Measurements from ENCODE around the gene PLCB2.
A peak's percentile ranks its signal among the peaks of the same experiment; 100 is the strongest.

The PLCB2 gene

GRCh38 chr15:40337597-40337996 is 29.9 kb upstream of the PLCB2 start:
- Histone ChIP-seq H3K27ac (ENCODE audit: extremely low read depth, low read depth, low read length) (no peak overlapping the region), H3K4me1 (ENCODE audit: control insufficient read depth, insufficient read depth, low read length) (peaks cover 10% of the 10 kb centered on the region), H3K9me3 (ENCODE audit: control insufficient read depth, insufficient read depth, low read depth, low read length) (no peaks in the 10 kb centered on the region), H3K4me3 (ENCODE audit: low read depth, low read length) (no peak overlapping the region), H3K36me3 (ENCODE audit: control insufficient read depth in 2 of 2, insufficient read depth in 1 of 2, low read length in 2 of 2) (no peaks in the 10 kb centered on the region)
- ChIA-PET POLR2A (interaction anchor here (1.1 to 1.7 kb wide), 3 partner anchors 9 to 14 kb away, joined by 3 to 4 read pairs (median 3); no protein-coding TSS in a partner anchor), CTCF (interaction anchor here (1.0 to 7.1 kb wide), 14 partner anchors 9 to 305 kb away, joined by 3 to 82 read pairs (median 6); partner anchors contain the start of genes INAFM2 and PLCB2)
- TF ChIP-seq ZNF37A (tag by site-specific recombination; IDR thresholded peaks at IDR 0.05) (no peak), ZEB2 (tag by site-specific recombination; IDR thresholded peaks at IDR 0.05) (no peak), SP7 (tag by site-specific recombination; IDR thresholded peaks at IDR 0.05) (no peak), ZNF221 (tag by site-specific recombination; IDR thresholded peaks at IDR 0.05; ENCODE audit: borderline replicate concordance) (no peak), GLI4 (tag by site-specific recombination; IDR thresholded peaks at IDR 0.05) (no peak), ZNF248 (tag by site-specific recombination; IDR thresholded peaks at IDR 0.05) (no peak), ZNF335 (tag by site-specific recombination; conservative IDR thresholded peaks at IDR 0.05) (no peak), MZF1 (tag by site-specific recombination; IDR thresholded peaks at IDR 0.05; ENCODE audit: borderline replicate concordance) (no peak), ZNF211 (tag by site-specific recombination; IDR thresholded peaks at IDR 0.05; ENCODE audit: low read depth) (no peak), ZNF558 (tag by site-specific recombination; IDR thresholded peaks at IDR 0.05) (no peak), KLF1 (tag by site-specific recombination; IDR thresholded peaks at IDR 0.05) (no peak), ZNF148 (tag by site-specific recombination; IDR thresholded peaks at IDR 0.05; ENCODE audit: borderline replicate concordance) (no peak), ZNF76 (tag by site-specific recombination; IDR thresholded peaks at IDR 0.05; ENCODE audit: borderline replicate concordance, low read depth) (no peak)
- TF ChIP-seq, protein P1, sequence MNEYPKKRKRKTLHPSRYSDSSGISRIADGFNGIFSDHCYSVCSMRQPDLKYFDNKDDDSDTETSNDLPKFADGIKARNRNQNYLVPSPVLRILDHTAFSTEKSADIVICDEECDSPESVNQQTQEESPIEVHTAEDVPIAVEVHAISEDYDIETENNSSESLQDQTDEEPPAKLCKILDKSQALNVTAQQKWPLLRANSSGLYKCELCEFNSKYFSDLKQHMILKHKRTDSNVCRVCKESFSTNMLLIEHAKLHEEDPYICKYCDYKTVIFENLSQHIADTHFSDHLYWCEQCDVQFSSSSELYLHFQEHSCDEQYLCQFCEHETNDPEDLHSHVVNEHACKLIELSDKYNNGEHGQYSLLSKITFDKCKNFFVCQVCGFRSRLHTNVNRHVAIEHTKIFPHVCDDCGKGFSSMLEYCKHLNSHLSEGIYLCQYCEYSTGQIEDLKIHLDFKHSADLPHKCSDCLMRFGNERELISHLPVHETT (tag by site-specific recombination; IDR thresholded peaks at IDR 0.05): no peak

GRCh38 chr15:40336744-40337122 is 29.0 kb upstream of the PLCB2 start:
- Histone ChIP-seq H3K27ac (ENCODE audit: extremely low read depth, low read depth, low read length) (no peak overlapping the region), H3K9me3 (ENCODE audit: control insufficient read depth, insufficient read depth, low read depth, low read length) (no peaks in the 10 kb centered on the region), H3K36me3 (ENCODE audit: control insufficient read depth in 2 of 2, insufficient read depth in 1 of 2, low read length in 2 of 2) (no peaks in the 10 kb centered on the region), H3K4me1 (ENCODE audit: control insufficient read depth, insufficient read depth, low read length) (peaks cover 10% of the 10 kb centered on the region), H3K4me3 (ENCODE audit: low read depth, low read length) (no peak overlapping the region)
- ChIA-PET CTCF (interaction anchor here (0.9 to 7.1 kb wide), 11 partner anchors 10 to 65 kb away, joined by 3 to 82 read pairs (median 10); partner anchors contain the start of genes INAFM2 and PLCB2), POLR2A (interaction anchor here (1.1 kb wide), 1 partner anchor 8 kb away, joined by 3 read pairs; no protein-coding TSS in a partner anchor)
- no peak for TF ChIP-seq ZNF394 (tag by site-specific recombination; IDR thresholded peaks at IDR 0.05; ENCODE audit: borderline replicate concordance)
- TF ChIP-seq GFI1B (tag by site-specific recombination; IDR thresholded peaks at IDR 0.05): no peak
- 0 out of 2 replicates have a peak, but pooled peaks have one; percentile 31 for TF ChIP-seq CTCF (tag by site-specific recombination; IDR thresholded peaks at IDR 0.05)
- no peak for TF ChIP-seq ZSCAN4 (tag by site-specific recombination; IDR thresholded peaks at IDR 0.05)
- no peak for TF ChIP-seq ZNF76 (tag by site-specific recombination; IDR thresholded peaks at IDR 0.05; ENCODE audit: borderline replicate concordance, low read depth)
- no peak for TF ChIP-seq ZNF549 (tag by site-specific recombination; IDR thresholded peaks at IDR 0.05)
- no peak for TF ChIP-seq ZBTB49 (tag by site-specific recombination; IDR thresholded peaks at IDR 0.05; ENCODE audit: low read depth)
- TF ChIP-seq ZNF48 (tag by site-specific recombination; IDR thresholded peaks at IDR 0.05): no peak
